ENCODE results near the gene ELAVL2.

ELAVL2 gene

DNA sequence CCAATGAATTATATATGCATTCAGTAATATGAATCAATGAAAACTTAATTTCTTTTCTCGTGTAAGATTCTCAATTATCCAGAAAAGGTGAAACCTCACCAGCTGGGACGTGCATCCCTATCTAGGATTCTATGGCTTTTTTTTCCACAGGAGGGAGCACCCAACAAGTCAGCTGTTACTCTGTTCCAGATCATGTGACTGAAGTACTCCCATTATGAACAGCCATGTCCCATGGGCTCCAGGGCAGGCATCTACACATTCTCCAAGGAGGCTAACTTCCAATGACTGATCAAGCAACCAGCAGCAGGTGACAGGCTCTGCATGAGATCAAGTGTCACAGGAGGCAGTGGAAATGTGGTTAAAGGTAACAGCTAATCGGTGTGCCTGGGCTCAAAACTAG is 118.8 kb downstream of the ELAVL2 start:
- Histone ChIP-seq H3K36me3 (ENCODE audit: control insufficient read depth, insufficient read depth, low read length) (no peaks in the 10 kb centered on the region), H3K27me3 (ENCODE audit: control insufficient read depth, insufficient read depth, low read length) (no peaks in the 10 kb centered on the region), H3K27ac (ENCODE audit: low read depth, low read length) (no peak overlapping the region), H3K4me1 (ENCODE audit: control insufficient read depth, insufficient read depth, low read length) (no peaks in the 10 kb centered on the region), H3K9me3 (ENCODE audit: control insufficient read depth, insufficient read depth, low read depth, low read length) (no peaks in the 10 kb centered on the region), H3K4me3 (ENCODE audit: low read depth, low read length) (no peak overlapping the region), H3K9ac (ENCODE audit: low read length) (no peak overlapping the region)

DNA sequence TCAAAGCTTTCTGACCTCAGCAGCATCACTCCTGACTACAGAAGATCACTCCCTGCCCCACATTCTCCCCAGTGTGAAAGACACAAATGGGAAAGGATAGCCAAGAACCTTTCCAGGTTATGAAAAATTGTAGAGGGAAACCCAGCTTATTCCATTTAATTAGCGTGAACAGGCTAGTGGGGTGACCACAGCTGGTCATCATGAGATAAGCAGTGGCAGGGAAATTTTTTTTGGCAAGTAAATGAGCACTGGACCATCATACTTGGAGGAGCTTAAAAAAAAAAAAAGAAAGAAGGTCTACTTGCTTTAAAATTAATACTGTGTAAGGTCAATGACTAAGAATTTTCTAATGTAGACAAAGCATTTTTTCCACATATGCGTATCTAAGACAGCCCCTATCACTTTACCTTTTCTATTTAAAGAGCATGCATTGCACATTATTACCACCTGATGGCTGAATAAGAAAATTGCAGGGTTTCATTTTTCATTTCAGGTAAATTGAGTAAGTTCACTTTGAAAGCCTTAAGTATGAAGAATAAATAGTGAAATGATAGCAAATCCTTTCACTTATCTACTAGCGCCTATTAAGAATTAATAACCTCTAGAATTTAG is 123.6 kb downstream of the ELAVL2 start:
- Histone ChIP-seq H3K27me3 (ENCODE audit: control insufficient read depth, insufficient read depth, low read length) (no peaks in the 10 kb centered on the region), H3K9me3 (ENCODE audit: control insufficient read depth, insufficient read depth, low read depth, low read length) (no peaks in the 10 kb centered on the region), H3K9ac (ENCODE audit: low read length) (no peak overlapping the region), H3K4me1 (ENCODE audit: control insufficient read depth, insufficient read depth, low read length) (no peaks in the 10 kb centered on the region; the same call in 1 of the 2 replicates), H3K27ac (ENCODE audit: low read depth, low read length) (no peak overlapping the region), H3K36me3 (ENCODE audit: control insufficient read depth, insufficient read depth, low read length) (no peaks in the 10 kb centered on the region; the same call in 1 of the 2 replicates), H3K4me3 (ENCODE audit: low read depth, low read length) (no peak overlapping the region)

DNA sequence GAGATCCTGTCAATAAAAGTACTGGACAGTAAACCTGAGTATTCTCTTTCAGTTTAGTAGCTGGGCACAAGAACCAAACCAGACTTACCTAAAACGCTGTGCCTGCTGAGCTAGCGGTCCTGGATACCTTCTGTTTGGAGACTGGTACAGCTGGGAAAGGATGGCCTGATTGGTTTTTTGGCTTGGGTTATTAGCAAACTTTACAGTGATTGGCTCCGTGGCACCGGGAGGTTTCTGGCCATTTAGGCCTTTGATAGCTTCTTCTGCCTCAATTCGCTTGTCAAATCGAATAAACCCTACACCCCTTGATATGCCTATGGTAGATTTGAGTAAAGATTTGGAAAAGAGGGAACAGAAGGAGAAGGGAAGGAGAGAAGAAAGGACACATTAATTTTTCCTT is 124.7 kb downstream of the ELAVL2 start:
- Histone ChIP-seq H3K4me1 (ENCODE audit: control insufficient read depth, insufficient read depth, low read length) (no peaks in the 10 kb centered on the region; the same call in 1 of the 2 replicates), H3K9me3 (ENCODE audit: control insufficient read depth, insufficient read depth, low read depth, low read length) (no peaks in the 10 kb centered on the region), H3K4me3 (ENCODE audit: low read depth, low read length) (no peak overlapping the region), H3K9ac (ENCODE audit: low read length) (no peak overlapping the region), H3K36me3 (ENCODE audit: control insufficient read depth, insufficient read depth, low read length) (no peaks in the 10 kb centered on the region; the same call in 1 of the 2 replicates), H3K27me3 (ENCODE audit: control insufficient read depth, insufficient read depth, low read length) (no peaks in the 10 kb centered on the region), H3K27ac (ENCODE audit: low read depth, low read length) (no peak overlapping the region)

DNA sequence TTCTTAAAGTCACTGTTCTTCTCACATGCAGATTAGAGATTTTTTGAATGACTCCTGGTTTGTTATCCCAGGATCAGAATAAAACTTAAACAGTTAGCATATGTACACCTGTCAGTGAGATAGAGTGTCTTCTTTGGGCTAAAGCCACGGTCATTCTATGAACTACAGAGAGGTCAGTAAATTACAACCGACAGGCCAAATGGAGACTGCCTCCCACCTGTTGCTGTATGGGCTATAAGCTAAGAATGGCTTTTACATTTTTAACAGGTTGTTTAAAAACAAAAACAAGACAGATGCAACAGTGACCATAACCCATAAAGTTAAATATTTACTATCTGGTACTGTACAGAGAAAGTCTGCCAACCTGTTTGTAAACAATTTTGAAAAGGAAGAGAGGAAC is 125.7 kb downstream of the ELAVL2 start:
- Histone ChIP-seq H3K9me3 (ENCODE audit: control insufficient read depth, insufficient read depth, low read depth, low read length) (no peaks in the 10 kb centered on the region), H3K36me3 (ENCODE audit: control insufficient read depth, insufficient read depth, low read length) (no peaks in the 10 kb centered on the region; the same call in 1 of the 2 replicates), H3K27me3 (ENCODE audit: control insufficient read depth, insufficient read depth, low read length) (no peaks in the 10 kb centered on the region), H3K9ac (ENCODE audit: low read length) (no peak overlapping the region), H3K4me1 (ENCODE audit: control insufficient read depth, insufficient read depth, low read length) (no peaks in the 10 kb centered on the region; the same call in 1 of the 2 replicates), H3K27ac (ENCODE audit: low read depth, low read length) (no peak overlapping the region), H3K4me3 (ENCODE audit: low read depth, low read length) (no peak overlapping the region)

DNA sequence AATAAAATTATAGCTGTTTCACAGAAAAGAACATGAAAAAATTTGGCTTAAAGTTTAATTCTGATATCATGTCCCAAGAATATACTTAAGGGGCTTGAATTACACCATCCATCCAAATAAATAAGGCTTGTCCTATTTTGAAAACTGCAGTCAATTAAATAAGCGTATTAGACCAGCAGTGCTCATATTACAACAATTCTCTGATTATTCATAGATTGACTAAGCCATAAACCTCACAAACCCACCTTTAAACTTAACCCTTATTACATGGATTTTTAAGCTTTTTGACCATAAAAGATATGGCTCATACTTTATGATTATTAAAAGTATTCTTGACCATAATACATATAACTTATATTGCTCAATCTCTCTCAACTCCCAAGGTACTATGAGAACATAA is 127.9 kb downstream of the ELAVL2 start:
- Histone ChIP-seq H3K9ac (ENCODE audit: low read length) (no peak overlapping the region), H3K27ac (ENCODE audit: low read depth, low read length) (no peak overlapping the region), H3K4me3 (ENCODE audit: low read depth, low read length) (no peak overlapping the region)

DNA sequence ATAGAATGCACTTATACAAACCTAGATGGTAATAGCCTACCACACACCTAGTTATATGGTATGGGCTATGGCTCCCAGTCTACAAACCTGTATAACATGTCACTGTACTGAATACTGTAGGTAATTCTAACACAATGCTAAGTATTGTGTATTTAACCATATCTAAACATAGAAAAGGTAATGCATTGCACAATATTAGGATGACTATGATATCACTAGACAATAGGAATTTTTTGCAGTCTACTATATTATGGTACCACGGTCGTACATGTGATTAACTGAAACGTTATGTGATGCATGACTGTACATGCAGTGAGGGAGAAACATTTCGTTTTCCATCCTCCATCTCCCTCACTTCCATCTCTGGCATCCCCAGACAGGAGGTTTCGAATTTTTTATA is 130.5 kb downstream of the ELAVL2 start:
- Histone ChIP-seq H3K9me3 (ENCODE audit: control insufficient read depth, insufficient read depth, low read depth, low read length) (no peaks in the 10 kb centered on the region), H3K9ac (ENCODE audit: low read length) (no peak overlapping the region), H3K27ac (ENCODE audit: low read depth, low read length) (no peak overlapping the region), H3K36me3 (ENCODE audit: control insufficient read depth, insufficient read depth, low read length) (no peaks in the 10 kb centered on the region; the same call in 1 of the 2 replicates), H3K4me3 (ENCODE audit: low read depth, low read length) (no peak overlapping the region), H3K4me1 (ENCODE audit: control insufficient read depth, insufficient read depth, low read length) (peaks cover 8% of the 10 kb centered on the region; the same call in 1 of the 2 replicates), H3K27me3 (ENCODE audit: control insufficient read depth, insufficient read depth, low read length) (no peaks in the 10 kb centered on the region)

More for the DNA sequence above, 127.9 kb downstream of the ELAVL2 start:
- no peaks in the 10 kb centered on the region for H3K27me3 ChIP-seq (ENCODE audit: control insufficient read depth, insufficient read depth, low read length)
- peaks cover 8% of the 10 kb centered on the region; the same call in 1 of the 2 replicates for H3K4me1 ChIP-seq (ENCODE audit: control insufficient read depth, insufficient read depth, low read length)
- H3K36me3 ChIP-seq (ENCODE audit: control insufficient read depth, insufficient read depth, low read length): no peaks in the 10 kb centered on the region; the same call in 1 of the 2 replicates
- H3K9me3 ChIP-seq (ENCODE audit: control insufficient read depth, insufficient read depth, low read depth, low read length): no peaks in the 10 kb centered on the region

DNA sequence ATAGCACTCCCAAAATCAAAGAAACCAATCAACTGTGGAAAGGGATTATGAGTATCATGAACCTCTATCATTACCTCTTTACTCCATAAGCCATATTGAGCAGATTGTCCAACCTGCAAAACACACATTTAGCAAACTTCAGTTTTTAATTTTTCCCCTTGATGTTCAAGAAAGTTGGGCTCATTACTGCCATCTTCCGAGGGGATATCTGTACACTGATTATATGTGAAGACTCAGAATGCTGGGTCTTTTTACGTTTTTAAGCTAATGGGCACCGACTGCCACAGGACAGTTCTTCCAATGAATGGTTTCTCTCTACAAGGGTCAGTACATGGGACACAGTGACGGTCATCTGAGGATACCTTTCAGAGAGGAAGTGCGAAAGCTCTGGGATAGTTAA is 132.7 kb downstream of the ELAVL2 start:
- H3K36me3 ChIP-seq (ENCODE audit: control insufficient read depth, insufficient read depth, low read length): no peaks in the 10 kb centered on the region; the same call in 1 of the 2 replicates
- H3K27ac ChIP-seq (ENCODE audit: low read depth, low read length): no peak overlapping the region
- no peak overlapping the region for H3K9ac ChIP-seq (ENCODE audit: low read length)
- H3K9me3 ChIP-seq (ENCODE audit: control insufficient read depth, insufficient read depth, low read depth, low read length): no peaks in the 10 kb centered on the region
- H3K27me3 ChIP-seq (ENCODE audit: control insufficient read depth, insufficient read depth, low read length): no peaks in the 10 kb centered on the region
- H3K4me1 ChIP-seq (ENCODE audit: control insufficient read depth, insufficient read depth, low read length): peaks cover 8% of the 10 kb centered on the region; the same call in 1 of the 2 replicates
- H3K4me3 ChIP-seq (ENCODE audit: low read depth, low read length): no peak overlapping the region

DNA sequence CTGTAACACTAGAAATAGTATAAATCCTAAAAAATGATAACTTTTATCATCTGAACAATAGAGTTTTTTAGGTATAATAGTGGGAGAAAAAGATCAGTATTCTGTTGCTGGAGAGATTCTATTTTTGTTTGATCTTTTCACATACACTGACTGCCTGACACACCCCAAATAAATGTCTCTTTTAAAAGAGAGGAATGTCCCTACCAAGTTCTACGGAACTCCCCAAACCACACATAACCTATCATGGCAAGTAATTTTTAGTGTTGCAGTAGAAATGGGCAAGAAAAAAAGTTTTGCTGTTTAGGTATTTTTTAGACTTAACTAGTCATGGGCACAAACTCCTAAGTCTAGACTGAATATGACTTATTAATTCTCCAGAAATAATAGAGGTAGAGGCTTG is 139.1 kb downstream of the ELAVL2 start:
- H3K9ac ChIP-seq (ENCODE audit: low read length): no peak overlapping the region
- H3K9me3 ChIP-seq (ENCODE audit: control insufficient read depth, insufficient read depth, low read depth, low read length): no peaks in the 10 kb centered on the region
- peaks cover 46% of the 10 kb centered on the region for H3K4me1 ChIP-seq (ENCODE audit: control insufficient read depth, insufficient read depth, low read length)
- H3K36me3 ChIP-seq (ENCODE audit: control insufficient read depth, insufficient read depth, low read length): no peaks in the 10 kb centered on the region
- no peak overlapping the region for H3K4me3 ChIP-seq (ENCODE audit: low read depth, low read length)
- no peak overlapping the region for H3K27ac ChIP-seq (ENCODE audit: low read depth, low read length)
- no peaks in the 10 kb centered on the region for H3K27me3 ChIP-seq (ENCODE audit: control insufficient read depth, insufficient read depth, low read length)

DNA sequence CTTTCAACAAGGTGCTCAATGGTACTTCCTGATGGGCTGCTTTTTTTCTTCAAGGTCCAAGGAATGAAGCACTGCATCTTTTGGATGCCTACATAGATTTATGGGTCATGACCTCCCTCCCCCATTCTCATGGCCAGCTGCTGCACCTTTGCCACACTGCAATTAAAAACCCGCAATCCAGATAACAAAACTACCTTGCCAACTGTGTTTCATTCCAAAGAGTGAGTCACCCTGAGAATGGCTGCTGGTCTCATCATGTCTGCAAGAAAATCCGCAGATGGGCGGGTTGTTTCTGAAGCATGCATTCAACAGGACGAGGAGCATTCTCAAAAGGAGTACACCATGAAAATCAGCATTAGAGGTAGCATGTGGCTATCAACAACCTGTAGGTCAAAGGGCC is 139.8 kb downstream of the ELAVL2 start:
- Histone ChIP-seq H3K9me3 (ENCODE audit: control insufficient read depth, insufficient read depth, low read depth, low read length) (no peaks in the 10 kb centered on the region), H3K27me3 (ENCODE audit: control insufficient read depth, insufficient read depth, low read length) (no peaks in the 10 kb centered on the region), H3K4me3 (ENCODE audit: low read depth, low read length) (no peak overlapping the region), H3K27ac (ENCODE audit: low read depth, low read length) (no peak overlapping the region), H3K4me1 (ENCODE audit: control insufficient read depth, insufficient read depth, low read length) (peaks cover 46% of the 10 kb centered on the region), H3K9ac (ENCODE audit: low read length) (no peak overlapping the region), H3K36me3 (ENCODE audit: control insufficient read depth, insufficient read depth, low read length) (no peaks in the 10 kb centered on the region)

DNA sequence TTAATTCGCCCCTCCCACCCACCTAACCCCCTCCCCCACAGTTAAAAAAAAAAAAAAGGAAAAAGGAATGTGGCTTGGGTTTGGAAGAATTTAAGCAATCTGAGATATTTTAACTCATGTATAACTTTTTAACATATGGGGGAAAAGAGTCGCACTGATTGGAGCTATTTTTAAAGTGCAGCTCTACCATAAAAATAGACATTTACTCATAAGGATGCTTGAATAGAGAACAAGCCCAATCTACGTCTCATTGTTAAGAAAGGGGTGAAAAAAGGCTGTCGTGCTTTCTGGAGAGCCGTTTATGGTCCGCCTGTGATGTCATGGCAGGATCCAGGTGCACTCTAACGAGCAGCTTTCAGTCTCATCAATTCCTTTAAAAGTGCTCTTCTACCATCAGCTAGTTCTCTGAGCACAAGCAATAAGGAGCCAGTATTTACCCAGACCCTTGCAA is 142.4 kb downstream of the ELAVL2 start:
- 0 out of 2 replicates have a peak overlapping the region, but pooled peaks have one; percentile 76 for H3K27ac ChIP-seq (ENCODE audit: low read depth, low read length)
- H3K36me3 ChIP-seq (ENCODE audit: control insufficient read depth, insufficient read depth, low read length): peaks cover 2% of the 10 kb centered on the region; the same call in 1 of the 2 replicates
- no peaks in the 10 kb centered on the region for H3K27me3 ChIP-seq (ENCODE audit: control insufficient read depth, insufficient read depth, low read length)
- H3K9ac ChIP-seq (ENCODE audit: low read length): no peak overlapping the region
- H3K9me3 ChIP-seq (ENCODE audit: control insufficient read depth, insufficient read depth, low read depth, low read length): no peaks in the 10 kb centered on the region
- H3K4me3 ChIP-seq (ENCODE audit: low read depth, low read length): no peak overlapping the region
- H3K4me1 ChIP-seq (ENCODE audit: control insufficient read depth, insufficient read depth, low read length): peaks cover 46% of the 10 kb centered on the region

DNA sequence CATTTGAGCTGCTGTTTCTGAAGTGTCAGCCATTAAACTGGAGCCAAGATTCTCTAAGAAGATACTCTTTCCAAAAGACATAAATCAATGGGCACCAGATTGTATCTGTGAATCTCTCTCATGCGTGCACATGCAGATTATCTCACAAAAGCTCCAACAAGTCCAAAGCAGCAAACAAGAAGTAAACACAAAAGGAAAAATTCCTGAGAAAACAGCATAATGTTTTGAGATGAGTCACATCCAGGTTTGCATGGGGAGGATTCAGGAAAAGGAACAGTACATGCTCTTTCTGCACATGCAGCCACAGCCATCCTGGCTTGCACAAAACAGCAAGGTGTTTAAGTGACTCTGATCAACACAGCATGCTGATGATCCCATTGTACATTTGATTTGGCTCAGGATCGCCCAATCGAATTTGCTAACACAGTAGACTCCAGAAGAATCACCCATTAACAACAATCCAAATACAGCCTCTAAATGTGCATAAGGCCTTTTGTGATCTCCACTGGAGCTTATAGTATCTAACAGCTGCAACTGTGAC is 143.1 kb downstream of the ELAVL2 start:
- peaks cover 2% of the 10 kb centered on the region; the same call in 1 of the 2 replicates for H3K36me3 ChIP-seq (ENCODE audit: control insufficient read depth, insufficient read depth, low read length)
- no peaks in the 10 kb centered on the region for H3K9me3 ChIP-seq (ENCODE audit: control insufficient read depth, insufficient read depth, low read depth, low read length)
- no peak overlapping the region for H3K9ac ChIP-seq (ENCODE audit: low read length)
- peaks cover 46% of the 10 kb centered on the region for H3K4me1 ChIP-seq (ENCODE audit: control insufficient read depth, insufficient read depth, low read length)
- no peak overlapping the region; the same call in 1 of the 2 replicates for H3K4me3 ChIP-seq (ENCODE audit: low read depth, low read length)
- no peaks in the 10 kb centered on the region for H3K27me3 ChIP-seq (ENCODE audit: control insufficient read depth, insufficient read depth, low read length)
- H3K27ac ChIP-seq (ENCODE audit: low read depth, low read length): peak overlapping the region; percentile 76

All from HUES6 (cell line).